ENCODE measurements around the gene ARID5B.

The ARID5B gene

DNA sequence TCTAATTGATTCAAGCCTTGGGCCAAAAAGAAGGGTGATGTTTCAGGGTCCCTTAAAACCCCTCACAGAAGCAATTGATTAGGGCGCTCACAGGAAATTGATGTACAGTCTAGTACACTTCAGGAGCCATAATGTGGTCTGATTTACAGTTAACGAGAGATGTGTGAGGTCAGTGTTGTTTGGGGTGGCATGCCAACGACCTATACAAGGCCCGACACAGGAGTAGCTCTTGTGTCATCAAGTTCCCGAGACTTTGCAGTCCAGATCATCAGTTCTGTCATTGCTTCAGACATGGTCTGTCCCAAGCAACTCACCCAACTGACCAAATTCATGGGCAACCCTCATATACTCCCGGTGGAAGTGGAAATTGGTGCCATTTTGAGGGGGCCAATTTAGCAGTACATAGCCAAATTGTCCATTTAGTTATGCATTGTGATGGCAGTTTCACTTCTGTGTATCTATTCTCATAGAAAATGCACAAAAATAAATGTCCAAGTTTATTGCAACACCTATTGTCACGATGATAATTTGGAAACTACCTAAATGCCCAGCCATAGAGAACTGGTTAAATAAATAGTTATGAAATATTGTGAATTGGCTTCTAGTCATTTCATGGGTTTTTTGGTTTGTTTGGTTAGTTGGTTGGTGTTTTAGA, 18.0 kb upstream of the ARID5B start:
- DNase-seq: no peak

DNA sequence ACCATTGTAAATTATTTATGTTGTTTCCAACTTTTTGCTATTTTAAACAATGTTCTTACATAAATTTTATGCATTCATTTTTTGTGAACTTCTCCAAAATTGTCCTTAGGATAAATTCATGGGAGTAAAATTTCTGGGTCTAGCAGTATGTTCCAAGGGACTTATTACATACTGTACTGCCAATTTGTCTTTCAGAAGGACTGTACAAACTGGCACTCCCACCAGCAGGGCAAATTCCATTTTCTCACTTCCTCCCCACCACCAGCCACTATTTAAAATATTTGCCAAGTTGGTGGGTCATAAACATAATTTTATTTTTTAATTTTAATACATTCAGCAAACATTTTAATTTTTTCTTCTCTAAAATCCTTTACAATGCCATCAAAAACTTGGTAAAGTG, 13.7 kb upstream of the ARID5B start:
- no peak for DNase-seq

DNA sequence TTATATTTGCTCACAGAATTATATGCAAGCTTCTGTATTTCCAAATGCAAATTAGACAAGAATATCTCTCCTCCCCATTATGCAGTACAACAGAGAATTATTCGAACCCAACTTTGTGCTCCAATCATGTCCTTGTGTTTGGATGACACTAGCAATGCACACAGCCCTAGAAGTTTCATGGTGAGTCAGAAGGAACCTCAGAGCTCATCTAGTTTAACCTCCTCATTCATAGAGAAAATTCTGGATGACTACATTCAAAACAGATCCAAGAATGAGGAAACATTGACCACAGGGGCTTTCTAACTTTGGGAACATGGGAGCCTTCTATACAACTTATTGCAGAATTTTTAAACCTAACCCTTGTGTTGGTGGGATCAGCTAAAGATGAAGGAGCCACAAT, 12.8 kb upstream of the ARID5B start:
- no peak for DNase-seq

DNA sequence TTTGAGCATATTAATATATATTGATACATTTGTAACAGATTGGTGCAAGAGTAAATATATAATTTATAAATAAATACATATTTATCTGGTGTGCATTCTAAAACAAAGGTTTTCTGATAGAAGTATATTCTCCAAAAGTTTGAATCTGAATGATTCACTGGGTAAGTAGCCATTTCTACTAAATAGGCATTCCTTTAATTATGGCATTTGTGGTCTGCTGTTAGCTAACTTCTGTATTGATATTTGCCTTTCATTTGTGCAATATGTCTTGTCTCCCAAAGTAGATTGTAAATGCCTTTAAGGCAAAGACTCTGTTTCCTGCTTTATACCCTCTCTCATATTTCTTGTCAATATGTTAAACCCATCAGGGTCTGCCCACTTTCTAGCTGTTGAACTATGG, 11.1 kb upstream of the ARID5B start:
- DNase-seq: no peak

DNA sequence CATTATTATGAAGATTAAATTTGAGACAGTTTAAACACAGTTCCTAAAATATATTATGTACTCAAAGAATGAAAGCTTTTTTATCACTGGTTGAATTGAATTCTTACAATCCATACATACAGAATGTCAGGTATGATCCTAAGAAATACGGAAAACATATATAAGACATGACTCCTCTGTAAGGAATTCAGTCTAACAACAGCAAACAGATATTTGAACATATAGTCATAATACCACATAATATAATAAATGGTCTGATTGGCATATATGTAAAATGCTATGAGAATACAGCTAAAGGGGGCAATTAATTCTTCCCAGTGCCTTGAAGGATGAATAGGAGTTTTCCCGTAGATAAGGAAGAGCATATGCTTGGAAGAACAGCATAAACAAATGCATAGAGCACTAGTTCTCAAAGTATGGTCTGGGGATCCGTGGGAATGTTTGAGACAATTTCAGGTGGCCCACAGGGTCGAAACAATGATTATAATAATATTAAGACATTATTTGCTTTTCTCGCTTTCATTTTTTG, 10.6 kb upstream of the ARID5B start:
- DNase-seq: no peak

DNA sequence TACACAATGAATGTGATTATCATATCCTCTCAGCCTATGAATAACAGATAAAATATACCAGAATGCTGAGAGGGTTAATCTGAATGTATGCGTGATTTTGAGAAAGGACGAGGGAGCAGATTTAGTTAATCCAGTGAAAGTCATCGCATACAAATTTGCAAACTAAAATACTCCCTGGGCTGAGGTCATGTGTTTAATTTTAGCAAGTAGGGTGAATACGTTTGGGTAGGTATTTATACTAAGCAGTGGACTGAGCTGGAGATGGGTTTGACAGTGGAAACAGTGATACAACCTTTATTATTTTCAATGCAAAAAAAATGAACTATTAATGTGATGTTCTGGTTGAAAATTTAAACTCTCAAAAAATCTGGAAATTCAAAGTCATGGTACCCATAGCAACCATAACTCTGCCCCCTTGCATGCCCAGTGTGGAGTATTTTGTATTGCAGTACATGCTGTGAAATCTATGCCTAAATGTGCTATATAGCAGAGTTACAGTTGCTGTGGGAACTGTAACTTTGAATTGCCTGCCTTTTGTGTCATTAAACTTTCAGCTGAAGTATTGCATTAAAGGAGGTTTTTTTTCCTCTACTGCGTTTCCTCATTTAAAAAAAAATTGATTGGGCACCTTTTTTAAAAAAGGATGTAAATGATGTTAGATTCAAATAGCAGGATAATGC, 9.5 kb upstream of the ARID5B start:
- DNase-seq: no peak

DNA sequence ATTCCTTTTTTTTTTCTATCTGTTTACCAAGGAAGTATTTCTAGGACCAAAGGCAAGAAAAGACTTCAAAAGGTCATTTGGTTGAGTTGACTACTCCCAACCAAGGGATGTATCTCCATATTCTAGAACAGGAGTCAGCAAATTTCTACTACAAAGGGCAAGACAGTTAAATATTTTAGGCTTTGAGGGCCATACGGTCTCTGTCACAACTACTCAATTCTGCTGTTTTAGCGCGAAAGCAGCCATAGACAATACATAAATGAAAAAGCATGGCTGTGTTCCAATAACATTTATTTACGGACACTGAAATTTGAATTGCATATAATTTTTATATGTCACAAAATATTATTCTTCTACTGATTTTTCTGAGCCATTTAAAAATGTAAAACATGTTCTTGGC, 8.5 kb upstream of the ARID5B start:
- DNase-seq: no peak

DNA sequence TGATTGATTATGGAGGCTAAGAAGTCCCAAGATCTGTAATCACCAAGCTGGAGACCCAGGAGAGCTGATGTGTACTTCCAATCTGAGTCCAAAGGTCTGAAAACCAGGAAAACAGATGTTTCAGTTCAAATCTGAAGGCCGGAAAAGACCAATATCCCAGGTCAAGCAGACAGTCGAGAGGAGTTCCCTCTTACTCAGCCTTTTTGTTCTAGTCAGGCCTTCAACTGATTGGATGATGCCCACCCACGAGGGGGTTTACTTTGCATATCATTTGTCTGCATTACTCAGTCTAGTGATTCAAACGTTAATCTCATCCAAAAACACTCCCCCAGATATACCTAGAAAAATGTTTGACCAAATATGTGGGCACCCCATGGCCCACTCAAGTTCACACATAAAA, 7.4 kb upstream of the ARID5B start:
- no peak for DNase-seq

DNA sequence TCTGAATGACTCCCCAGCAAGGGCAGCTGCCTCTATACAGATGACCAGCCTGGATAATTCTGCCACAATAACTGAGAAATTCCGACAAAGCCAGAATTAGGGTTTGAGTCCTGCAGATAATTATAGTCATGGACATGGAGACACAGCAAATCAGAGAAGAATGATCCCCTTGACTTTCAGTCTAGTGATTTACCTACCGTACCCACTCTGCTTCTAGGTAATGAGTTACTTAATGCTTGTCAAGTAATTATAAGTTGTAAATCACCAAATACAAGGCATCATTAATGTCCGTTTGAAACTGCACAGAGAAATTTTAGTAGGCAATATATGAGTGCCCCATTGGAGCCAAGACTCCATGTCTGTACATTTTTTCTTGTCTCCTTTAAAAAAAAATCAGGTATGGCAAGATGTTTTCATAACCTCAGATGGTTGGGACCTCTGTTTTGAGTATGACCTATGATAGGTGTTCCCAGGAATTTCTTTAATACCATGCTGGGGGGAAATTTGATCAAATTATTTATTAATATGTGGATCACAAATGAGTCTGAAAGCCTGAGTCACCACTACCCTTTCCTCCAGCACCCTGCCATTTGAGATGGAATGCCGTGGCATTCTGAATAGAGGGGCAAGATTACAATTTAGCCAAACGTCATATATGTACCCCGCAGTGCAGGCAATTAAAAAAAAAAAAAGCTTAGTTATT, 5.5 kb upstream of the ARID5B start:
- DNase-seq: no peak

DNA sequence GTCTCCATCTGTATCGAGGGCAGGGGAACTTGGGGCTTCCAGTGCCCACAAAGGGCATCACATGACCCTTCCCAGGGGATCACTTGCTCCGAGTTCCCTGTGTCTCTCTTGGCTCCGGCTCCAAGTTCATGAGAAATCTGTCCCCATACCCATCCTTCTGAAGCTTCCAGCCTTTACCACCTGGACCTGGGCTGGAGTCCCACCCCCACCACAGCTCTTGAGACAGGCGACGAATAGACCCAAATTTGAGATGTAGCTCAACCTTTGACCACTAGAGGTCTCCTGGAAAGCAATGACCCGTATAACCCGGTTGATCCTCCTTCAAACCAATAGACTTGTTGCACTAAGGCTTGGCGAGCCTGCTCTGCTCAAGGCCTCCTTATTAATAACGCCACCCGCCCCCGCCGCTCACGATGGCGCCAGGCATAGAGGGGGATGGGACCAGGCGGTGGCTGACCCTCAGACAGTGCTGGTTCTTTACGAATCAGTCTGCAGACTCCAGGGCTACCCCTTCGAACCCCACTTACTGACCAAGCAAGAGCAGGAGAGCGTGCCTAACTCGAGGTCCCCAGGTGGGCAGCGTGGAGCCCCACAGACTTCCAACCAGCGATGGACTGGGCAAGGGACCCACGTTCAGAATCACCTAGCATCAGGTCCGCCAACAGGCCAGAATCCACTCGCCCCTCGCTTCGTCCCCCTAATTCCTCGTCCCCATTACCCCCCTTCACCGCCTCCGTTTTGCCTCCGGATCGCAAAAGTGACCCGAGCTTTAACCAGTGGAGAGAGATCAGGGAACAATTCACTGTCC, 4.4 kb upstream of the ARID5B start:
- no peak for DNase-seq

DNA sequence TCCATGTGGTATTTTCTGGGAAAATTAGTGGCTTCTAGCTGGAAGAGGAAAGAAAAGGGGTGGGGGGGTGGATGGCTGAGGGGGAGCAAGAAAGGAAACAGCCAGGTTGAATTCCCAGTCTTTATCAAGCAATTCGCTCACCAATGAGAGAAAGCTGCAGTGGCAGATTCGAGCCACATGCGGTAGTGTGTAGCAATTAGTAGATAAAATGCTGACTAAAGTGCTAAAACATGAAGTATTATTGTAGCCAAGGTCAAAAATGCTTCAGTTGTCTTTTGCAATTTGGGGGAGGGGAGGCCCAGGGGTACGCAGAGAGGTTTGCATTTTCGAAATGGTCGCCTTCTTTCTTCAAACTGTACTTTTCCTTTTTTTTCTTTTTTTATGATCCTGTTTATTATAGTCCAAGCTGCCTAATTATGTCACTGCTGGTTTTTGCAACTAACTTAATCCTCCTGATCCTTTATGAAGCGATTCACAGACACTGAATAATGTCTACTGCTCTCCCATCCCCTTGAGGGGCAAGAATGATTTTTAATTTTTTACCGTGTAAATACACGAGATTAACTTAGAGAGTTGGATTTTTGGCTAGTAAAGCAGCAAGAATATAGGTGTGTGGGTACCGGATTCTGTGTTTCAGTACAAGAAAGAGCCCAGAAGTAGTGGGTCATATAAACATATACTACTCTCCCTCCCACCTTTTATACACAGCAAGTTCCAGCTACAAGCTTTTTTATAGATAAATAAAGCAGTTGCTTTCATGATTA, 3.6 kb upstream of the ARID5B start:
- no peak for DNase-seq

DNA sequence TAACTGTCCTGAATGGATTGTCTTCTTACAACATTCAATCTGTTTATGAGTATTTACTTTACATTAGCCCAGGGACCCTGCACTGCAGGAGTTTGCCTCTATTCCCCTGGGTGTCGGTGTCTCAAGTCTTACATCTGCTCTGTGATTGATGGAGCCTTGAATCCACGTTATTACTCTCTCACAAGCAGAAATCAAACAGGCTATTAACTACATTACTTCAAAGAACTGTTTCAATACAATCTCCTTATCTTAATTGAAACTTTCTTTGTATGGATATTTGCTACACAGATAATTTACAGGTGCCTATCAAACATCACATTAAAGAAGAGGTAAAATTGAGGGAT, 3.1 kb upstream of the ARID5B start:
- DNase-seq: peak; percentile 76

DNA sequence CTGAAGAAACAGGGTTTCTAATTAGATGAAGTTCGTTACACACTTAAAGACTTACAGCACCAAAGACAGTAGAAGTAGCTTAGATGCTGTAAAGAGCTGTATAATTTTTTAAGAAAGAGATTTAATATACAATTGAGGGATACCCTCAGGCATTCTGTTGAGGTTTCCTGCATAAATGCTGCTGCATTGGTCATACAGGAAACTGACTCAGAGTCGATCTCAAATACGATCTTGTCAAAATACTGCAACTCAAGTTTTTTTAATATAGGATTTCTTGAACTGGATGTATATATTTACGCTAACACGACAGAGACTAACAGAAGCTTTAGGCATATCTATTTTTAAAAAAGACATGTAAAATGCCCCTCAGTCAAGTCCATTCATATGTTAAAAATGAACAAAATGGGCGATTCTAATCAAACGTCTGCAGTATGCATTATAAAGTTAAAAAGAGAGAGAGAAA, 2.4 kb upstream of the ARID5B start:
- no peak for DNase-seq

DNA sequence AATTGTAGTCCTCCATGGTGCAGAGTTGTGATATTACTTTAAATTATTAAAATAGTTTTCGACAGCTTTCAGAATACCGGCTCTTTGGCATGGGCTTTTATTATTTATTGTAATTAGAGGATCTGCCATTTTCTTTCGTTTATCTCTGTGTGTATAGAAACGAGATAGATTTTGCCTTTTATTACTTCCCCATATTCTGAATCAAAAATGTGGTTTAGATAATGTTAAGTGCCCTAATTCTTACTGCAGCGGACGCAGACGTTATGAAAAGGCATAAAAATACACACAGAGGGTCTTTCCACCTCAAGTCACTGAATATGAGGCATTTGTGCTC, 1.9 kb upstream of the ARID5B start:
- DNase-seq: no peak

DNA sequence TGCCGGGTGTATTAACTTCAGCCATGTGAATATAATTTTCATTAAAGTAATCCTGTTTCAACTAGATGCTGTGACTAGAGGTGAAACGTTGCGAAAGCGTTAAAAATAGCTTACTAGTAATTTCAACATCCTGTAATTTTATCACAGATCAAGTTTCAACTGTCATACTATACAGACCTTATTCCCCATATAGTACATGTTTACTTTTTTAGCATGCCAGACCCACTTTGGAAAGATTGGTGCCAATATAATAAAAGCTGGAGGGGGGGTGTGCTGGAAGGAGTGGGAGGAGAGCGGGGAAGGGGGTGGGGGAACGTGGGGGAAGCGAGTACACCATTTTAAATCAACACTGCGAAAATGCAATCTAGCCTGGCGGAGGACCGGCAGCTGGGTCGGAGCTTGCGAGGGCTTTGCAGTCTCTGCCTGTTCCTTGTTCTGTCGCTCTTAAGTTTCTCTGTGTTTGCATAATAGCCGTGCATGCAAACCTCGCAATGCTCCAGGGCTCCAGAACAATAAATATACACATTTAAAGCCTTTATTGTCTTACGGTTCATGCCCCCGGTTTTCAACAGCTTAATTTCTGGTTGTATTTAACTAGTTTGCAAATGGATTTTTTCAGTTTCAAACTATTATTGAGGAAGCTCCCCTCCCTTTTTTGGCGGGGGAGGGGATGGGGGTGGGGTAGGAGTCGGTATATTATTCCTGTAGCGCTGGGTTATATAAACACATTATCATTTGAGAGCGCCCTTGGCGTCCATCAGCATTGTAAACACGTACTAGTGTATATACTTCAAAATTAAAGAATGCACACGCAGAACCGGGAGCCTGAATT, 1.3 kb upstream of the ARID5B start:
- peak; percentile 73 for DNase-seq

DNA sequence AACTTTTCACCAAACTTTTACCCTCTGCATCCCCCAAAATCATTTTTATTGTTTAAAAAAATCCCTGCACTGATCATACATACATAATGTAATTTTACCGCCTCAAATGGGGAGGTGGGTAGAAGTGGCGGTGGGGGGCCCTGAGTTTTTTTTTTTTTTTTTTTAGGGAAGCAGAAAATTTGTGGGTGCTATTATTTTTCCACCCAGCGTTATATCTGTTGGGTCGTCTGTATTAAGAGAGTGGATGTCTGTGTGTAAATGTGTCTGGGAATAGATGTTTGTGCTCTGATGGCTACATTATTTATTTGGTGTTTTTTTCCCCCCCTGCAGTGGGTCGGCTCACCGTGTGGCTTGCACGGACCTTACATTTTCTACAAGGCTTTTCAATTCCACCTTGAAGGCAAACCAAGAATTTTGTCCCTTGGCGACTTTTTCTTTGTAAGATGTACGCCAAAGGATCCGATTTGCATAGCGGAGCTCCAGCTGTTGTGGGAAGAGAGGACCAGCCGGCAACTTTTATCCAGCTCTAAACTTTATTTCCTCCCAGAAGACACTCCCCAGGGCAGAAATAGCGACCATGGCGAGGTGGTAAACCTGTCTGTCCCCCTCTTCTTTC, 438 bp downstream of the ARID5B start:
- no peak for DNase-seq

DNA sequence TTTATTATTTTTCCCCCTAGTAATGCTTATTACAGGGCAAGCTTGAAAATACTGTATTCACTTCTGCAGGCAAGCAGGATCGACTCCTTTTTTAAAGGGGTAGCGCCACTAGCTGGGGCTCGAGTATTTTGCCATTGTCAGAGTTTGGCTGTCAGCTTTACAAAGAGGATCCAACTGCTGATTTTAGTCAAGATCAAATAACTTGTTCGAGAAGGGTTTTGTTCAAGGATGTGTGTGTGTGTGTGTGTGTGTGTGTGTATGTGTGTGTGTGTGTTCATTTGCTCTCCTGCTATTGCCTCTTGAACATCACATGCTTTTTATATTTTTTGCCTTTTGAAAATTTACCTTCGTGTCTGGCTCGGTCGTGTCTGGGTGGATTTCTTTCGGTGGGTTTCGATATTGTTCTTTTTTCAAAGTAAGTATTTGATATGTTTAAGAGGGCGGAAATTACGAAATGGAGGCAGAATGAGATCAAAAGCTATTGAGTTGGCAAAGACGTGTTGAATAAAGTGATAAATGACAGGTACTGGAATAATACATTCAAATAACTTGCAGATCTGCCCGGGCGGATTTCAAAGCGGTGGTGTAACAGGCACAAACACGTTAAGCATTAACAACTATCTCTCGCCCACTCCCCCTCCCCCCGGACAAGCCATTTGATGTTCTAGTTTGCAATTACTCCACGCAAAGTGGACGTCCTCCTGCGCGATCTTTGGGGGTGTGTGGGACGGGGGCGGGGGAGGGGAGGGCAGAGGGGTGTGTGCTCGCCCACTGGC, 1.1 kb downstream of the ARID5B start:
- DNase-seq: peak; percentile 23

DNA sequence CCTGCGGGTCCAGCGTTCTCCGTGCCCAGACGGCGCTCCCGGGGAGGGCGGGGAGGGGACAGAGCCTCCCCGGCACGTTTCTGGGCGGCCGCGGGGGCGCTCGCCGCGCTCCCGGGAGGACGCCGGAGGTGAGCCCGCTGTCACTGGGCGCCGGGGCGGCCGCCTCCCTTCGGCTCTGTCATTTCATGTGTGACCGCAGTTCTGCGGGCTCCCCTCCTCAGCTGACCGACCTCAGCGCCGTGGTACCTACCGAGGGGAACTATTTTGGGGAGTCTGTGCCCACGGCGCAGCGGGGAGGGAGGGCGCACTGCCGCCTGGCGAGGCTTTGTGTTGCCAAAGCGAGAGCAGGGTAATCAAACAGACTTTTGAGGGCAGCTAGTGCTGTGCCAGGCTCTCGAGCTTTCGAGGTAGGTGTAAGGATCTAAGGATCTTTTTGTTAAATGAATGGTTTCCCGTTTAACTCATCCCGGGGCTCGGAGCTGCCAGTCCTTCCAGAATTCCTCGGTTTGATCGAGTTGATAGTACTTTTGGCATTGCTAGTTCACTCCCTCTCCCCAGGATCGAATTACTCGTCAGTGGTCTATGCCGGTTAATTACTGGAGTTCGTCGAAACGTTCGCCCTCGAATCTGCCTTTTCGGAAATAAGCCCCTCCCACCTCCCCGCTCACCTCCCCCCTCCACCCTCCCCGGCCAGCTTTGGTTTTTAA, 1.9 kb downstream of the ARID5B start:
- DNase-seq: peak; percentile 12

DNA sequence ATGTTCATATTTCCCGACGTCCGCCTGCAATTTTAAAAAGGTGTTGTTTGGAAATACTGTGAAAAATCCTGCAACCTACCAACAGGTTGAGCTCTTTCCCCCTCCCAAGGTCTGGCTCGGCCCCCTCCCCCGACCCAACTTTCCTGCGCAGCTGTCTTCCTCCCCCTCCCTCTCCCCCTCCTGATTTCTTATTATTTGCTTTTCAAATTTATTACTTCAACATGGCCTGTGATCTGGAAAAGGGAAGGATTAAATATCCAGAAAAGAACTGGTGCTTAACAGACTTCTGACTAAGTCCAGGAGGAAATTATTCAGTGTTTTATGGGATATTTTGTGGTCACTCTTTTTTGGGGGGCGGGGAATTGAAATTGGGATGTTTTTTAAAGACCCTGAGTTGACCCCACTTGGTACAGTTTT, 2.4 kb downstream of the ARID5B start:
- DNase-seq: no peak
